ENCODE measurements around the gene ANKRA2. TPM values are rescaled to one million over a fixed set of nuclear protein-coding genes. Genes with fewer than 3 reads are reported as not detected.

Gene ANKRA2
- total and polyA plus RNA-seq, 2 of the 8 experiments (the other 6 are each of a cell fraction or from before 2014, with no cell fraction given): 7.0 to 12.6 TPM

- TF ChIP-seq GTF2F1 (IDR thresholded peaks at IDR 0.05; ENCODE audit: borderline replicate concordance, low read depth, low read length): no peak
- no peak for TF ChIP-seq PHF8 (conservative IDR thresholded peaks at IDR 0.05; ENCODE audit: low read depth, low read length)
- TF ChIP-seq CHD7 (IDR thresholded peaks at IDR 0.05; ENCODE audit: insufficient replicate concordance, low read length): no peak
- TF ChIP-seq POLR2AphosphoS5 (IDR thresholded peaks at IDR 0.05; ENCODE audit: low read depth, low read length): no peak
Measured at GRCh38 chr5:73565969-73566547, 619 bp upstream of the ANKRA2 start (continued).

Measured in H1 (cell line).